Stimulated activated CD4-positive, alpha-beta T cell treated with anti-CD3 and anti-CD28 coated beads, Interleukin-2, amount 100 ng/mL, for 48 hours (primary cell): ENCODE measurements around the gene AXL.
A peak's percentile ranks its signal among the peaks of the same experiment; 100 is the strongest.
"Not testable (repeated sequence)": the region's sequence is repeated elsewhere in the genome, so short reads cannot be mapped to it uniquely, and the experiment has no call there.

Experiments used
- DNase-seq, 2 donors: peaks; one replicate each; pipeline ENCODE4 v3.0.0-alpha.2; 2020

Gene AXL

DNA sequence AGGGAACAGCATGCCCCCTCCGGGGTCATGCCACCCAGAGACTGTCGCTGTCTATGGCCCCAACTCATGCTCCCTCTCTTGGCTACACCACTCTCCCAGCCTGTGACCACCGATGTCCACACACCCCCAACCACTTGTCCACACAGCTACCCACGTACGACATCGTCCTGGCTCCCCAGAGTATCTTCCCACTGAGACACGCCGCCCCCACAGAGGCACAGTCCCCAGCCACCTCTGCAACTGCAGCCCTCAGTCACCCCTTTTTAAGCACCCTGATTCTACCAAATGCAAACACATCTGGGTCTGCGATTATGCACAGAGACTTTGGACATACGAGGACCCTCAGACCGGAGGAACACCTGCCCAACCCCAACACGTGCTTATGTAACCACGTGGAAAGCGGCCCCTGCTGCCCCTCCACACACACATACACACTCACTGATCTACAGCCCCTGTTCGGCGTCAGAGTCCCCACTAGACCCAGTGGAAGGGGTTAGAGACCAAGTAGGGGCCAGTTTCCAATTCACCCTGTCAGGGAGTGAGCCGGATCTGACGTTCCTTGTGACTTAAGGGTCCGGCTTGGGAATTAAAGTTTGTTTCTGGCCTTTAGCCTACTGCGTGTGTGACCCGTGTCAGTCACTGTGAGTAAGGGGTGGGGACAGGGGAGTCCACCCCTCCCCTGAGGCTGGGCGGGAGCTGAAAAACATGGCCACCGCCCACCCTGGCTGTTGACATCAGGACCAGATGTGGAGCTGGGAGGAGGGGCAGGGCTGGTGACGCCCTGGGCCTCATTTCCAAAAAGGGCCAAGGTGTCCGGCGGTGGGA, 11.9 kb upstream of the AXL start:
- no peak for DNase-seq

DNA sequence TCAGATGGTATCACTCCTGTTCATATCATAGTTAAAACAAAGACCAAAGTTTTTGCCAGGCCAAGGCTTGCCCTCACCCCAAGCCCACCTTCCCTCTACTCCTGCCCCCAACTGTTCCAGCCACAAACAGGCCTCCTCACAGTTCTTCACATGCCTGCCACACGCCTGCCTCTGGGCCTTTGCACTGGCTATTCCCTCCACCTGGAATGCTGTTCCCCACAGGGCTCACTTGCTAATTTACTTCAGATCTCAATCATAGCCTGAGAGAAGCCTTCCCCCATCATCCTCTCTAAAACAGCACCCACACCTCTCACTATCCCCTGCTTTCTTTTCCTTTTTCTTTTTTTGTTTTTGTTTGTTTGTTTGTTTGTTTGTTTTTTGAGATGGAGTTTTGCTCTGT, 4.9 kb upstream of the AXL start:
- no peak for DNase-seq

- DNase-seq: no peak
Measured at GRCh38 chr19:41217741-41218140, 1.3 kb upstream of the AXL start.

DNA sequence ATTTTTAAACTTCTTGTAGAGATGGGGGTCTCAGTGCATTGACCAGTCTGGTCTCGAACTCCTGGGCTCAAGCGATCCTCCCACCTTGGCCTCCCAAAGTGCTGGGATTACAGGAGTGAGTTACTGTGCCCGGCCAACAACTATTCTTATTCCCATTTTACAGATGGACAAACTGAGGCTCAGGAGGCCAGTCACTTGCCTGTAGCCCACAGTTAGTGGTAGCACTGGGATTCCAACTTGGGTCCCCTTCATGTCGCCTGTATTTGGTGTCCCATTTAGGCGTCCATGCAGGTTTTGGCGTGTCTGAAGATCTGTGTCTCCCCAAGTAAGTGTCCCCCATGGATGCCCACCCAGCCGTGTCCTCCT, 791 bp upstream of the AXL start:
- DNase-seq: no peak

DNA sequence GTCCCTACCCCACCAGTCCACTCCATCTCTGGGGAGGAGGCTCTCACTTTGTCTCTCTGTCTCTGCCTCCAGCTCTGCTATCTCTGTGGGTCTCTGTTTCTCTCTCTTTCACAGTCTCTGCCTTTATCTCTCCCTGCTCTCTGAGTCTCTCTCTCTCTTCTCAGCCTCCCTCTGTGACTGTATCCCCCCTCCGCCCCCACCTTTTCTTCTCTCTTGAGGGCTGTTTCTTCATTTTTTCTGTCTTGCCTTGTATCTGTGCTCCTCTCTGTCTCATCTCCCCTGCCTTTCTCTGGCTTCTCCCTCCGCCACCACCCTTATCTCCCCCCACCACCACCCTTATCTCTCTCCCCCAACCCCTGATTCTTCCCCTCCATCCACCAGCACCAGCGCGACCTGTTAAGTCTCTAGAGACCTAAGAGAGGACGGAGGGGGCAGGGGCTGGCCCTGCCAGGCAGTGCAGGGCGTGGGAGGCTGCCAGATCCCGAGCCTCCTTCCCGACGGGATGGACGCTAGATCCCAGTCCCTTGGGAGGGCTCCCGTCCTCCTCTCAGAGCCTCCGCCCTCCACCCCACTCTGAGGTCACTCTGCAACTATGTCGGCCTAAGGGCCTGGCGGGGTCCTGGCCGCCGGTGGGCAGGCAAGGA, 1.0 kb downstream of the AXL start:
- no peak for DNase-seq

GRCh38 chr19:41220811-41221210, 1.8 kb downstream of the AXL start:
- DNase-seq: no peak

DNA sequence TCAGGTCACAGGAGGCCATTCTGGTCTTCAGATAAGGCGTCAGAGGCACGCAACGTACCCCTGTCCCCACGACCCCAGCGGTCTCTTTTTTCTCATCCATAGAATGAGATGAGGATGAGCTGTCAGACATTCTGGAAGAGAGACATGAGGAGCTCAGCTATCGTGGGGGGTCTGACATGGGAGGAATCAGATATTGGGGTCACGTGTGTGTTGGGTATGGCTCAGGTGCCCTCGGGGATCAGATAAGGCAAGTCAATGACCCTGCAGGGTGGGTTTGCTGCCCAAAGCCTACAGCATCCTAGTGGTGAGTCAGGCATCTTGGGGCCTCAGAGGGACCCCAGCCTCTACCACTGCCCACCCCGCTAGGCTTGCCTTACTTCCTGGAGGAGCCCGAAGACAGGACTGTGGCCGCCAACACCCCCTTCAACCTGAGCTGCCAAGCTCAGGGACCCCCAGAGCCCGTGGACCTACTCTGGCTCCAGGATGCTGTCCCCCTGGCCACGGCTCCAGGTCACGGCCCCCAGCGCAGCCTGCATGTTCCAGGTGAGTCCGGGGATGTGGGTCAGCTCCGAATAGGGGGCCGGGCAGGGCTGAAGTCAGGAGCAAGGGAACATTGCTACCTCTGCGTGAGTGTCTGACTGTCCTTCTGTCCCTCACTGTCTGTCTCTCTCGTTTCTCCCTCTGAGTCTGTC, 2.6 kb downstream of the AXL start:
- no peak for DNase-seq

GRCh38 chr19:41222240-41222639, 3.2 kb downstream of the AXL start:
- DNase-seq: no peak

DNA sequence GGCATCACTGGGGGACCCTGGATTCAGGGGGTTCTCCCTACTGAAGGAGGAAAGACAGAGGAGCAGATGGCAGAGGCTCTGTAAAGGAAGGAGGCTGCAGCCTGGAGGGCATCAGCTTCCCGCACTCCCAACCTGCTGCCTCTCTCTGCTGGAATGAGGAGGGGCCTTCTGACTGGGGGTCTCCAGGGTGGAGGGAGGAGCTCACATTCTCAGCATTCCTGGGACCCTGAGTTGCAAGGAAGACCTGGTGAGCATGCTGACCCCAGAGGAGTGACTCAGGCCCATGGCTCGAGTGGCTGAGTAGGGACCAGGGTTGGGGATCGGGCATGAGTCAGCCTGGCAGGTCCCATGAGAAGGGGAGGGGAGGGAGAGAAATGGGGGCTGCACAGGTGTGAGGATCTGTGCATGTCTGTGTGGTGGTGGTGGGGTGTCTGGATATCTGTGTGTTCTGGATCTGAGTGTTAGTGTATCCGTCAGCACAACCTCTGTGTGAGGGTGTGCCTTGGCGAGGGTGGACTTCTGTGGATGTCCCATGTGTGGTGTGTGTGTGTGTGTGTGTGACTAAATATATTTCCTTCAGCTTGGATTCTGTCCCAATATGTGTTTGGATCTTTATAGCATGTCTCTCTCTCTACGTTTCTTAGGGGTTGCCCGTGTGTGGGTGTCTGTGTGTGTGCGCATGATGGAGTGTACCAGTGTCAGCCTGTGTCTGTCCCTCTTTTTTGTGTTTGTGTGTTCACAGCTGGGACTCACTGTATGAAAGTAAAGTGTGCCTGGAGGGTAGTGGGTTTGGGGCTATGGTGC, 4.6 kb downstream of the AXL start:
- no peak for DNase-seq

GRCh38 chr19:41224632-41225031, 5.6 kb downstream of the AXL start:
- DNase-seq: no peak

- peak; percentile 33 to 38 for DNase-seq
Measured at GRCh38 chr19:41225238-41226052, 6.4 kb downstream of the AXL start.

DNA sequence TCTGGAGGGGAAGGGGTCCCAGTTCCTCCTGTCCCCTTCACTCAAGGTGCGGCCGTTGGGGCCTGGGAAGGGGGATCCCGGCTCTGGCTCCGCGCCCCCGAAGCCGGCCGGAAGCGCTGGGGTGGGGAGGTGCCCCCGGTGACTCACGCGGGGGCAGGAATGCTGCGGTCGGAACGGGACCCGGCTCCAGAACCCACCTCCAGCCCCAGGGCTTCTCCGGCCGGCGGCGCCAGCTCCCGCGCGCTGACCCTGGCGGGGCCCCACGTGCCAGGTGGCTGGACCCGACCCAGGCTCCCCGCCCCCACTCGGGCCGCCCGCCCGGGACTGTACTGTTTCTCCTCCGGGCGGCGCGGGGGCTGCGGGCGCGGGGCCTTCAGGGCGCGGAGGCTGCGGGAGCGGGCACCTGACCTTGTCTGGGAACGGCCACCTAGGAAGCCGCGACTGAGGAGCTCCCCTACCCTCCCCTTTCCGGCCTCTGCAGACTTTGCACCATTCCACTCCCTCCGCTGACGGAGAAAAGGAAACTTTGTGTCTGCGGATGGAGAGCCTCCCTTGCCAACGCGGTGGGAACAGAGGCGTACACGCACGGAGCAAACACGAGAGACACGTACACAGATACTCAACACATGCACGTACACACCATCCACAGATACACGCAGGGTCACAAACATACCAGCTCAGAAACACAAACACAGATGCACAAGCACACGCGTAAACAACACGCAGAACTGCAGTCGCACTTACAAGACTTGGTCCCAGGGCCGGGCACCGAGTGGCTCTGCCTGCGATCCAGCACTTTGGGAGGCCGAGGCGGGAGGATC, 7.2 kb downstream of the AXL start:
- DNase-seq: peak; percentile 22 to 23

GRCh38 chr19:41226874-41227390, 7.9 kb downstream of the AXL start:
- no peak for DNase-seq

- DNase-seq: no peak
Measured at GRCh38 chr19:41228486-41228885, 9.5 kb downstream of the AXL start.

- not testable (repeated sequence) for DNase-seq
Measured at GRCh38 chr19:41229338-41229737, 10.3 kb downstream of the AXL start.

GRCh38 chr19:41230067-41230857, 11.2 kb downstream of the AXL start:
- no peak for DNase-seq

DNA sequence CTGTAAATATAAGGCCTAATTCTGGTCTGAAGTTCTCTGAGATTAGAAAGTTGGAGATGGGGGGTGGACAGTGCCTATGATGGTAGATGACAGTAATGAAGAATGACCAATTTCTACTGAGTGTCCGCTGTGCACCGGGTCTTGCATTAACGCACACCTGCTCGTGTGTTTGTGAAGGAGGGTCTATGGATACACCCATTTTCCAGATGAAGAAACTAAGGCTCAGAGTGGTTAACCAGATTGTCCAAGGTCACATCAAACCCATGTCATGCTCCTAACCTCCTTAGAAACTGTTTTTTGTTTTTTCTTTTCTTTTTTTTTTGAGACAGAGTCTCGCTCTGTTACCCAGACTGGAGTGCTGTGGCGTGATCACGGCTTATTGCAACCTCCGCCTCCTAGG, 13.7 kb downstream of the AXL start:
- DNase-seq: no peak

- DNase-seq: no peak
Measured at GRCh38 chr19:41233748-41234240, 14.8 kb downstream of the AXL start.

- no peak for DNase-seq
Measured at GRCh38 chr19:41234512-41235168, 15.6 kb downstream of the AXL start.

- no peak for DNase-seq
Measured at GRCh38 chr19:41235480-41235879, 16.5 kb downstream of the AXL start.
